NCI-H524 (cell line): ENCODE data around the gene PIK3R6.
"Not testable (repeated sequence)": the region's sequence is repeated elsewhere in the genome, so short reads cannot be mapped to it uniquely, and the experiment has no call there.

ENCODE experiments used
- DNase-seq, 2 experiments: peaks; one replicate each; lab custom pipeline; 2025; lab: John Stamatoyannopoulos, UW

Gene PIK3R6

GRCh38 chr17:8894673-8895578 lies 27.5 kb upstream of the PIK3R6 start:
- DNase-seq: peak; percentile 9 to 29

GRCh38 chr17:8894202-8894671 lies 26.8 kb upstream of the PIK3R6 start:
- DNase-seq: no peak

- no peak for DNase-seq
Measured at GRCh38 chr17:8893621-8894201, 26.2 kb upstream of the PIK3R6 start.

GRCh38 chr17:8893059-8893458 lies 25.6 kb upstream of the PIK3R6 start:
- DNase-seq: no peak

GRCh38 chr17:8892338-8892690 lies 24.8 kb upstream of the PIK3R6 start:
- no peak for DNase-seq

GRCh38 chr17:8890671-8891070 lies 23.2 kb upstream of the PIK3R6 start:
- DNase-seq: no peak

GRCh38 chr17:8889458-8890210 lies 22.2 kb upstream of the PIK3R6 start:
- no peak for DNase-seq

GRCh38 chr17:8888704-8889302 lies 21.3 kb upstream of the PIK3R6 start:
- no peak for DNase-seq

DNA sequence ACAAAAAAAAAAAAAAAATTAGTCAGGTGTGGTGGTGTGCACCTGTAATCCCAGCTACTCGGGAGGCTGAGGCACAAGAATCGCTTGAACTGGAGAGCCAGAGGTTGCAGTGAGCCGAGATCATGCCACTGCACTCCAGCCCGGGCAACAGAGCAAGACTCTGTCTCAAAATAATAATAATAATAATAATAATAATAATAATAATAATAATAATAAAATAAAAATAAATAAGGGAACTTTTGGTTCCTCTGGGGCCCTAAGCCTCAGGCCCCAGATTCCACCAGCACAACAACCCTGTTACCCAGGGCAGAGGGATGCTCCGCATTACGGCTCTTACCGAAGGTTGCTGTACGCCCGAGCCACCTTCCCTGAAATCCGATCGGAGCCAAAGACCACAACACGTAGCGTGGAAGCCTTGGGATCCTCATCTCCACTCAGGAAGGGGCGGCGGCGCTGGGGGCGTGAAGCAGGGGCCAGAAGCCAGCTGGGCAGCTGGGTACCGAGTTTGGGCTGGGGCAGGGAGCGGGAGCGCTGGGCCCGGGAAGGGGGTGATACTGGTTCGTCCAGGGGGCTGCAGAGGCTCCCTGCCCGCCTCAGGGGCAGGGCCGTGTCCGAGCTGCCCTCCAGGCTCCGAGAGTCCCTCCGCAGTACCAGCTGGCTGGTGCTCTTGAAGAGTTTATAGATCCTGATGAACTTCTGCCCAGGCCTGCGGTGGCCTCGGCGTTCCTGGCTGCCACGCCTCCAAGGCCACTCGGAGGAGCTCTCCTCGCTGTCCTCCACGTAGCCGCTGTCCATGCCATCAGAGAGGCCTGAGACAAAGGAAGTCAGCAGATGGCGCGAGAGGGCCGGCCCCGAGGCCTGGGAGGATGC lies 20.6 kb upstream of the PIK3R6 start:
- no peak for DNase-seq

- DNase-seq: no peak
Measured at GRCh38 chr17:8887301-8887700, 19.8 kb upstream of the PIK3R6 start.

GRCh38 chr17:8885967-8886684 lies 18.7 kb upstream of the PIK3R6 start:
- no peak for DNase-seq

GRCh38 chr17:8885163-8885966 lies 17.9 kb upstream of the PIK3R6 start:
- DNase-seq: not testable (repeated sequence)

GRCh38 chr17:8884336-8884990 lies 17.0 kb upstream of the PIK3R6 start:
- DNase-seq: no peak

DNA sequence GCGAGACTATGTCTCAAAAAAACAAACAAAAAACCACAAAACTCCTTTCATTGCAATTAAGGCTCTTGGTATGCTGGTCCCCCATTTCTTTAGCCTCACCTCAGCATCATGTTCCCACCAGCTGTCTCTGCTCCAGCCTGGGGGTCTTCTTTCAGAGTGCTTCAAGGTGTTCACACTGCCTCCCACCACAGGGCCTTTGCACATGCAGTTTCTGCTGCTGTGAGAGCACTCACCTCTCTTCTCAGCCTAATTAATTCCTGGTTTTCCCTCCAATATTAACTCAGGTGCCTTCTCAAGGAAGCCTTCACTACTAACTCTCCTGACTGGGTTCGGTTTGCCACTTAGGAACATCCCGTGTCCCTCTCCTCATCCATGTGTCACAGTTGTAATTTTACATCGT lies 15.9 kb upstream of the PIK3R6 start:
- no peak for DNase-seq

DNA sequence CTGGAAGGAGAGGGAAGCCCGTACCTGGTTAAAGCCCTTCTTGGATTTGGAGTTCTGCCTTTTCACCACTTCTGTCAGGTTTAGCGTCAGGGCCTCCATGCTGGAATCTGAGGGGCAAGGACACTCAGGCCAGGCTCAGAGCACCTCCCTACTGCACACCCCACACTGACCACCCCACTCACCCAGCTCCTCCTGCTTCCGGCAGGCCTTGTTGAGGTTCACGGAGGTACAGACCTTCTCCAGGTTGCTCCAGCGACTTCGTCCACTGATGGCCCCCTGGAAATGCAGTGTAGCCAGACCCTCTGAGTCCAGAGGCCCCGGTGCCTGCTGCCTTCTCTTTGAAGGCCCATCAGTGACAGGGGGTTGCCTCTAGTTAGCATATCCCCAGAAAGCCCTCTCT lies 14.1 kb upstream of the PIK3R6 start:
- no peak for DNase-seq

GRCh38 chr17:8880466-8880865 lies 13.0 kb upstream of the PIK3R6 start:
- DNase-seq: no peak

GRCh38 chr17:8879410-8879809 lies 11.9 kb upstream of the PIK3R6 start:
- no peak for DNase-seq

DNA sequence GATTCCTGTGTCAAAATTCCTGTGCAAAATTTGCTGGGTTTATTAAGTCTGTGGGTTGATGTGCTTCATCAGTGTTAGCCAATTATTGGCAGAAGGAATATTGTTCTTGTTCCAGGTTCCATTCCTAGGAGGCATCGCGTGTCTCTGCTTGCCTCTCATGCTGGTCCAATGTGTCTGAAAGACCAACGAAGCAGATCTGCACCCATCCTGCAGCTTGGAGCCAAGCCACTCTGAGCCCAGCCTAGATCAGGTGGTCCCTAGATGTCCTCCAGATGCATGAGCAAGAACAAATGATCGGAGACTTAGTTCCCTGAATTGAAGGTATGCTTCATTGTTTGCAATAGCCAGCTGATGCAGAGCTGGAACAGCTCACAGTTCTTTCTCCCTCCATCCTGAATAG lies 10.5 kb upstream of the PIK3R6 start:
- no peak for DNase-seq

- DNase-seq: no peak
Measured at GRCh38 chr17:8875957-8876356, 8.5 kb upstream of the PIK3R6 start.
